ENCODE measurements around the gene KIAA1217.

Gene KIAA1217

GRCh38 chr10:24343686-24344085, 134.7 kb downstream of the KIAA1217 start:
- Histone ChIP-seq H3K36me3 (ENCODE audit: control insufficient read depth in 2 of 2, insufficient read depth in 1 of 2, low read length in 2 of 2) (no peaks in the 10 kb centered on the region), H3K27ac (ENCODE audit: extremely low read depth, low read depth, low read length) (no peak overlapping the region), H3K9me3 (ENCODE audit: control insufficient read depth, insufficient read depth, low read depth, low read length) (no peaks in the 10 kb centered on the region), H3K4me3 (ENCODE audit: low read depth, low read length) (no peak overlapping the region), H3K4me1 (ENCODE audit: control insufficient read depth, insufficient read depth, low read length) (no peaks in the 10 kb centered on the region)
- POLR2A ChIA-PET = no interaction called here
- no peak for TF ChIP-seq YY2 (tag by site-specific recombination; IDR thresholded peaks at IDR 0.05)
- no peak for TF ChIP-seq ZNF791 (tag by site-specific recombination; IDR thresholded peaks at IDR 0.05)
- no peak for TF ChIP-seq ZNF513 (tag by site-specific recombination; IDR thresholded peaks at IDR 0.05)
- no peak for TF ChIP-seq ZNF677 (tag by site-specific recombination; IDR thresholded peaks at IDR 0.05)
- no peak for TF ChIP-seq GLI4 (tag by site-specific recombination; IDR thresholded peaks at IDR 0.05)
- TF ChIP-seq ZNF140 (tag by site-specific recombination; IDR thresholded peaks at IDR 0.05) = no peak
- TF ChIP-seq ZNF704 (tag by site-specific recombination; IDR thresholded peaks at IDR 0.05) = no peak
- no peak for TF ChIP-seq KLF10 (tag by site-specific recombination; IDR thresholded peaks at IDR 0.05)
- no peak for TF ChIP-seq ZNF404 (tag by site-specific recombination; IDR thresholded peaks at IDR 0.05)
- TF ChIP-seq ZNF514 (tag by site-specific recombination; IDR thresholded peaks at IDR 0.05) = no peak
- TF ChIP-seq ZBTB7A (tag by site-specific recombination; IDR thresholded peaks at IDR 0.05; ENCODE audit: low read depth) = no peak
- TF ChIP-seq, protein P1, sequence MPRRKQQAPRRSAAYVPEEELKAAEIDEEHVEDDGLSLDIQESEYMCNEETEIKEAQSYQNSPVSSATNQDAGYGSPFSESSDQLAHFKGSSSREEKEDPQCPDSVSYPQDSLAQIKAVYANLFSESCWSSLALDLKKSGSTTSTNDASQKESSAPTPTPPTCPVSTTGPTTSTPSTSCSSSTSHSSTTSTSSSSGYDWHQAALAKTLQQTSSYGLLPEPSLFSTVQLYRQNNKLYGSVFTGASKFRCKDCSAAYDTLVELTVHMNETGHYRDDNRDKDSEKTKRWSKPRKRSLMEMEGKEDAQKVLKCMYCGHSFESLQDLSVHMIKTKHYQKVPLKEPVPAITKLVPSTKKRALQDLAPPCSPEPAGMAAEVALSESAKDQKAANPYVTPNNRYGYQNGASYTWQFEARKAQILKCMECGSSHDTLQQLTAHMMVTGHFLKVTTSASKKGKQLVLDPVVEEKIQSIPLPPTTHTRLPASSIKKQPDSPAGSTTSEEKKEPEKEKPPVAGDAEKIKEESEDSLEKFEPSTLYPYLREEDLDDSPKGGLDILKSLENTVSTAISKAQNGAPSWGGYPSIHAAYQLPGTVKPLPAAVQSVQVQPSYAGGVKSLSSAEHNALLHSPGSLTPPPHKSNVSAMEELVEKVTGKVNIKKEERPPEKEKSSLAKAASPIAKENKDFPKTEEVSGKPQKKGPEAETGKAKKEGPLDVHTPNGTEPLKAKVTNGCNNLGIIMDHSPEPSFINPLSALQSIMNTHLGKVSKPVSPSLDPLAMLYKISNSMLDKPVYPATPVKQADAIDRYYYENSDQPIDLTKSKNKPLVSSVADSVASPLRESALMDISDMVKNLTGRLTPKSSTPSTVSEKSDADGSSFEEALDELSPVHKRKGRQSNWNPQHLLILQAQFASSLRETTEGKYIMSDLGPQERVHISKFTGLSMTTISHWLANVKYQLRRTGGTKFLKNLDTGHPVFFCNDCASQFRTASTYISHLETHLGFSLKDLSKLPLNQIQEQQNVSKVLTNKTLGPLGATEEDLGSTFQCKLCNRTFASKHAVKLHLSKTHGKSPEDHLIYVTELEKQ (tag by site-specific recombination; IDR thresholded peaks at IDR 0.05; ENCODE audit: borderline replicate concordance) = no peak
- CTCF ChIA-PET = no interaction called here

DNA sequence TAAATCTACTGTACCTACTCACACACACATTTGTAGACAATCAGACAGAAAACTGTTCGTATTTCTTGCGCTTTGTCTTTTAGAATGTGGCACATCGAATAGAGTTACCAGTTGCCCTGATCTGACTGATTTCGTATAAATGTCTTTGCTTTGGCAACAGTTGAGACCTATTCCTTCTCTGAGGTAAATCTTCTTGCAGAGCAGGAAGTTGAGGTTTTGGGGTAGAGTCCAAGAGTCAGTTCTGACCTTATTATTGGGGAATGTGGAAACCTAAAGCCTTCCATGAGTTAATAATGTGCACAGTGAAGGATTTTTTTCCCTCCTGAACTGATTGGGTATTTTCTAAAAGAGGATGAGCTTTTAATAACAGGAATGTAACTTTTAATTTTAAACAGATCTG, 135.3 kb downstream of the KIAA1217 start:
- POLR2A ChIA-PET = no interaction called here
- H3K36me3 ChIP-seq (ENCODE audit: control insufficient read depth in 2 of 2, insufficient read depth in 1 of 2, low read length in 2 of 2) = no peaks in the 10 kb centered on the region
- H3K27ac ChIP-seq (ENCODE audit: extremely low read depth, low read depth, low read length) = no peak overlapping the region
- H3K4me1 ChIP-seq (ENCODE audit: control insufficient read depth, insufficient read depth, low read length) = 0 out of 2 replicates have a peak, but pooled peaks cover under 1% of the 10 kb centered on the region
- CTCF ChIA-PET = interaction anchor here (0.6 kb wide), 1 partner anchor 15 kb away, joined by 3 read pairs; no protein-coding TSS in a partner anchor
- H3K9me3 ChIP-seq (ENCODE audit: control insufficient read depth, insufficient read depth, low read depth, low read length) = no peaks in the 10 kb centered on the region
- no peak overlapping the region for H3K4me3 ChIP-seq (ENCODE audit: low read depth, low read length)
- TF ChIP-seq ZNF391 (tag by site-specific recombination; IDR thresholded peaks at IDR 0.05; ENCODE audit: borderline replicate concordance, low read depth) = no peak
- TF ChIP-seq ZBTB7A (tag by site-specific recombination; IDR thresholded peaks at IDR 0.05; ENCODE audit: low read depth) = no peak
- TF ChIP-seq, protein P2, sequence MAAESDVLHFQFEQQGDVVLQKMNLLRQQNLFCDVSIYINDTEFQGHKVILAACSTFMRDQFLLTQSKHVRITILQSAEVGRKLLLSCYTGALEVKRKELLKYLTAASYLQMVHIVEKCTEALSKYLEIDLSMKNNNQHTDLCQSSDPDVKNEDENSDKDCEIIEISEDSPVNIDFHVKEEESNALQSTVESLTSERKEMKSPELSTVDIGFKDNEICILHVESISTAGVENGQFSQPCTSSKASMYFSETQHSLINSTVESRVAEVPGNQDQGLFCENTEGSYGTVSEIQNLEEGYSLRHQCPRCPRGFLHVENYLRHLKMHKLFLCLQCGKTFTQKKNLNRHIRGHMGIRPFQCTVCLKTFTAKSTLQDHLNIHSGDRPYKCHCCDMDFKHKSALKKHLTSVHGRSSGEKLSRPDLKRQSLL (tag by site-specific recombination; IDR thresholded peaks at IDR 0.05) = no peak
- TF ChIP-seq EGR2 (tag by site-specific recombination; IDR thresholded peaks at IDR 0.05; ENCODE audit: low read depth) = no peak
- TF ChIP-seq, protein P3, sequence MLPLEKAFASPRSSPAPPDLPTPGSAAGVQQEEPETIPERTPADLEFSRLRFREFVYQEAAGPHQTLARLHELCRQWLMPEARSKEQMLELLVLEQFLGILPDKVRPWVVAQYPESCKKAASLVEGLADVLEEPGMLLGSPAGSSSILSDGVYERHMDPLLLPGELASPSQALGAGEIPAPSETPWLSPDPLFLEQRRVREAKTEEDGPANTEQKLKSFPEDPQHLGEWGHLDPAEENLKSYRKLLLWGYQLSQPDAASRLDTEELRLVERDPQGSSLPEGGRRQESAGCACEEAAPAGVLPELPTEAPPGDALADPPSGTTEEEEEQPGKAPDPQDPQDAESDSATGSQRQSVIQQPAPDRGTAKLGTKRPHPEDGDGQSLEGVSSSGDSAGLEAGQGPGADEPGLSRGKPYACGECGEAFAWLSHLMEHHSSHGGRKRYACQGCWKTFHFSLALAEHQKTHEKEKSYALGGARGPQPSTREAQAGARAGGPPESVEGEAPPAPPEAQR (tag by site-specific recombination; IDR thresholded peaks at IDR 0.05) = no peak
- TF ChIP-seq ZNF248 (tag by site-specific recombination; IDR thresholded peaks at IDR 0.05) = no peak
- no peak for TF ChIP-seq ZNF174 (tag by site-specific recombination; IDR thresholded peaks at IDR 0.05)
- TF ChIP-seq ZNF221 (tag by site-specific recombination; IDR thresholded peaks at IDR 0.05; ENCODE audit: borderline replicate concordance) = no peak
- TF ChIP-seq, protein P4, sequence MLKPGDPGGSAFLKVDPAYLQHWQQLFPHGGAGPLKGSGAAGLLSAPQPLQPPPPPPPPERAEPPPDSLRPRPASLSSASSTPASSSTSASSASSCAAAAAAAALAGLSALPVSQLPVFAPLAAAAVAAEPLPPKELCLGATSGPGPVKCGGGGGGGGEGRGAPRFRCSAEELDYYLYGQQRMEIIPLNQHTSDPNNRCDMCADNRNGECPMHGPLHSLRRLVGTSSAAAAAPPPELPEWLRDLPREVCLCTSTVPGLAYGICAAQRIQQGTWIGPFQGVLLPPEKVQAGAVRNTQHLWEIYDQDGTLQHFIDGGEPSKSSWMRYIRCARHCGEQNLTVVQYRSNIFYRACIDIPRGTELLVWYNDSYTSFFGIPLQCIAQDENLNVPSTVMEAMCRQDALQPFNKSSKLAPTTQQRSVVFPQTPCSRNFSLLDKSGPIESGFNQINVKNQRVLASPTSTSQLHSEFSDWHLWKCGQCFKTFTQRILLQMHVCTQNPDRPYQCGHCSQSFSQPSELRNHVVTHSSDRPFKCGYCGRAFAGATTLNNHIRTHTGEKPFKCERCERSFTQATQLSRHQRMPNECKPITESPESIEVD (tag by site-specific recombination; IDR thresholded peaks at IDR 0.05) = no peak
- TF ChIP-seq ZNF423 (tag by site-specific recombination; IDR thresholded peaks at IDR 0.05) = no peak
- no peak for TF ChIP-seq ZNF558 (tag by site-specific recombination; IDR thresholded peaks at IDR 0.05)
- TF ChIP-seq, protein P5, sequence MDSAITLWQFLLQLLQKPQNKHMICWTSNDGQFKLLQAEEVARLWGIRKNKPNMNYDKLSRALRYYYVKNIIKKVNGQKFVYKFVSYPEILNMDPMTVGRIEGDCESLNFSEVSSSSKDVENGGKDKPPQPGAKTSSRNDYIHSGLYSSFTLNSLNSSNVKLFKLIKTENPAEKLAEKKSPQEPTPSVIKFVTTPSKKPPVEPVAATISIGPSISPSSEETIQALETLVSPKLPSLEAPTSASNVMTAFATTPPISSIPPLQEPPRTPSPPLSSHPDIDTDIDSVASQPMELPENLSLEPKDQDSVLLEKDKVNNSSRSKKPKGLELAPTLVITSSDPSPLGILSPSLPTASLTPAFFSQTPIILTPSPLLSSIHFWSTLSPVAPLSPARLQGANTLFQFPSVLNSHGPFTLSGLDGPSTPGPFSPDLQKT (IDR thresholded peaks at IDR 0.05; ENCODE audit: borderline replicate concordance, low read depth, low read length) = no peak
- no peak for TF ChIP-seq ZNF521 (tag by site-specific recombination; IDR thresholded peaks at IDR 0.05)
- TF ChIP-seq ZNF791 (tag by site-specific recombination; IDR thresholded peaks at IDR 0.05) = no peak
